HepG2 (cell line): Measurements from ENCODE around the gene UBE3A. TPM values are rescaled to one million over a fixed set of nuclear protein-coding genes. Genes with fewer than 3 reads are reported as not detected.
A peak's percentile ranks its signal among the peaks of the same experiment; 100 is the strongest.

Source experiments
- BRF2 ChIP-seq: sonication (generic); formaldehyde crosslinking; IDR thresholded peaks from 2 replicates; pipeline ENCODE4 v1.8.1; 2022; ENCODE audit warnings: mild to moderate bottlenecking, missing genetic modification reagents
- EHMT2 ChIP-seq: fragments of 200-600 bp; sonication (generic); IDR thresholded peaks from 2 replicates; pipeline ENCODE4 v1.7.0; 2017; ENCODE audit warnings: antibody characterized with exemption, low read depth, low read length, borderline replicate concordance
- GLI4 ChIP-seq: sonication (generic); formaldehyde crosslinking; IDR thresholded peaks from 2 replicates; pipeline ENCODE4 v1.5.1; 2020; ENCODE audit warnings: missing genetic modification reagents, mild to moderate bottlenecking, moderate library complexity, borderline replicate concordance
- HNF4A ChIP-seq: sonication (generic); formaldehyde crosslinking; IDR thresholded peaks from 2 replicates; pipeline ENCODE4 v1.4.0; 2020; ENCODE audit warnings: missing genetic modification reagents
- IRF9 ChIP-seq: sonication (generic); formaldehyde crosslinking; IDR thresholded peaks from 2 replicates; pipeline ENCODE4 v1.8.0; 2022; ENCODE audit warnings: missing genetic modification reagents, mild to moderate bottlenecking, borderline replicate concordance
- KLF16 ChIP-seq, 2 experiments: sonication (generic) in 1 of 2; formaldehyde crosslinking in 1 of 2; IDR thresholded peaks; 2 replicates each; pipeline versions ENCODE4 v1.6.1 to v1.8.0; 2016 to 2023; ENCODE audit warnings: missing genetic modification reagents in 2 of 2, missing compliant biosample characterization in 1 of 2
- KMT2A ChIP-seq: sonication (generic); formaldehyde crosslinking; IDR thresholded peaks from 2 replicates; pipeline ENCODE4 v1.4.0; 2020; ENCODE audit warnings: missing genetic modification reagents
- MATR3 ChIP-seq: sonication (generic); formaldehyde crosslinking; IDR thresholded peaks from 2 replicates; pipeline ENCODE4 v1.4.0; 2020; ENCODE audit warnings: missing genetic modification reagents
- MIXL1 ChIP-seq: IDR thresholded peaks from 2 replicates; pipeline ENCODE4 v1.6.1; 2016
- MLX ChIP-seq: IDR thresholded peaks from 2 replicates; pipeline ENCODE4 v1.6.1; 2016
- NCOA1 ChIP-seq: sonication (generic); formaldehyde crosslinking; IDR thresholded peaks from 2 replicates; pipeline ENCODE4 v1.9.0; 2021; ENCODE audit warnings: missing genetic modification reagents
- PLSCR1 ChIP-seq: sonication (generic); formaldehyde crosslinking; IDR thresholded peaks from 2 replicates; pipeline ENCODE4 v1.5.0; 2020; ENCODE audit warnings: missing genetic modification reagents, mild to moderate bottlenecking, borderline replicate concordance
- RARA ChIP-seq: IDR thresholded peaks from 2 replicates; pipeline ENCODE4 v1.6.1; 2016; ENCODE audit warnings: missing genetic modification reagents, missing compliant biosample characterization
- RBM22 ChIP-seq: fragments of 200-400 bp; formaldehyde crosslinking; optimal IDR thresholded peaks from 2 replicates; pipeline ENCODE3; 2017; ENCODE audit warnings: mild to moderate bottlenecking, low read length, moderate library complexity
- RBM39 ChIP-seq: fragments of 200-400 bp; formaldehyde crosslinking; IDR thresholded peaks from one replicate; pipeline ENCODE4 v1.6.1; 2018; ENCODE audit warnings: antibody characterized with exemption, mild to moderate bottlenecking, low read depth, low read length; ENCODE audit not compliant: poor library complexity, severe bottlenecking
- RFXAP ChIP-seq: sonication (generic); formaldehyde crosslinking; IDR thresholded peaks from 2 replicates; pipeline ENCODE4 v1.4.0; 2020; ENCODE audit warnings: missing genetic modification reagents, borderline replicate concordance
- RNF2 ChIP-seq: fragments of 450-650 bp; conservative IDR thresholded peaks from 2 replicates; pipeline ENCODE4 v1.6.1; 2016; ENCODE audit warnings: low read depth
- SNRNP70 ChIP-seq: fragments of 200-400 bp; formaldehyde crosslinking; IDR thresholded peaks from 2 replicates; pipeline ENCODE4 v1.6.1; 2017; ENCODE audit warnings: mild to moderate bottlenecking, low read depth, low read length, moderate library complexity
- SOX5 ChIP-seq: IDR thresholded peaks from 2 replicates; pipeline ENCODE4 v1.6.1; 2016; ENCODE audit warnings: borderline replicate concordance
- SP2 ChIP-seq: sonication (generic); formaldehyde crosslinking; IDR thresholded peaks from 2 replicates; pipeline ENCODE4 v1.5.1; 2020; ENCODE audit warnings: mild to moderate bottlenecking, missing genetic modification reagents
- STAT6 ChIP-seq: sonication (generic); formaldehyde crosslinking; IDR thresholded peaks from 2 replicates; pipeline ENCODE4 v1.4.0; 2020; ENCODE audit warnings: missing genetic modification reagents, mild to moderate bottlenecking, borderline replicate concordance
- TCF7 ChIP-seq: sonication (generic); IDR thresholded peaks from 2 replicates; pipeline ENCODE4 v1.6.1; 2016; ENCODE audit warnings: antibody characterized with exemption, low read depth
- THAP11 ChIP-seq: IDR thresholded peaks from 2 replicates; pipeline ENCODE4 v1.6.1; 2016; ENCODE audit warnings: missing biosample characterization, missing genetic modification reagents
- ZNF550 ChIP-seq: sonication (generic); formaldehyde crosslinking; IDR thresholded peaks from 2 replicates; pipeline ENCODE4 v1.4.0; 2020; ENCODE audit warnings: mild to moderate bottlenecking, missing genetic modification reagents, borderline replicate concordance
- ZNF792 ChIP-seq: IDR thresholded peaks from 2 replicates; pipeline ENCODE4 v1.6.1; 2016
- ZNF878 ChIP-seq: sonication (generic); formaldehyde crosslinking; IDR thresholded peaks from 2 replicates; pipeline ENCODE4 v1.8.1; 2023; ENCODE audit warnings: mild to moderate bottlenecking, missing genetic modification reagents, moderate library complexity
- polyA plus RNA-seq, 8 experiments: library from polyadenylated mRNA; depleted of rRNA in 3 of 8; stranded (reverse) in 7 of 8; unstranded in 1 of 8; fragments of >200 nt; fragmentation: Illumina TruSeq in 4 of 8; extraction: Trizol in 4 of 8; gene quantifications; 2 replicates each; pipeline versions ENCODE4 v1.2.1 to v1.2.3, GENCODE V29; 2011 to 2016; ENCODE audit warnings: low read depth in 4 of 8, missing spikeins in 1 of 8, mixed read lengths in 1 of 8; ENCODE audit not compliant: insufficient read depth in 1 of 8
- total RNA-seq, 5 experiments: library from RNA; depleted of rRNA; stranded (reverse); fragments of >200 nt; fragmentation: Illumina TruSeq; extraction: Trizol; gene quantifications; 2 replicates each; pipeline ENCODE4 v1.2.3, GENCODE V29; 2016; ENCODE audit warnings: low read depth in 1 of 5
- TF ChIP-seq, protein P1 (sequence below): IDR thresholded peaks from 2 replicates; pipeline ENCODE4 v1.6.1; 2016; ENCODE audit warnings: missing genetic modification reagents, missing compliant biosample characterization

Gene UBE3A
- total and polyA plus RNA-seq, 2 of the 13 experiments (the other 11 are each of a cell fraction or from before 2014, with no cell fraction given): 17.3 to 80.5 TPM

- TF ChIP-seq RBM39: no peak
- TF ChIP-seq, protein P1, sequence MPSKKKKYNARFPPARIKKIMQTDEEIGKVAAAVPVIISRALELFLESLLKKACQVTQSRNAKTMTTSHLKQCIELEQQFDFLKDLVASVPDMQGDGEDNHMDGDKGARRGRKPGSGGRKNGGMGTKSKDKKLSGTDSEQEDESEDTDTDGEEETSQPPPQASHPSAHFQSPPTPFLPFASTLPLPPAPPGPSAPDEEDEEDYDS (CRISPR knock-in tag): no peak
- no peak for TF ChIP-seq RNF2
- no peak for TF ChIP-seq STAT6 (CRISPR knock-in tag)
- no peak for TF ChIP-seq IRF9 (CRISPR knock-in tag)
- TF ChIP-seq RBM22: no peak
- TF ChIP-seq SOX5 (CRISPR knock-in tag): peak; percentile 15; the same call in 1 of the 2 replicates
- no peak for TF ChIP-seq RFXAP
- no peak for TF ChIP-seq GLI4 (CRISPR knock-in tag)
- no peak for TF ChIP-seq THAP11 (CRISPR knock-in tag)
- TF ChIP-seq RARA (CRISPR knock-in tag): 0 out of 2 replicates have a peak, but pooled peaks have one; percentile 13
- TF ChIP-seq KLF16 (CRISPR knock-in tag; IDR thresholded peaks at IDR 0.05): no peak
- no peak for TF ChIP-seq PLSCR1
- no peak for TF ChIP-seq TCF7
- no peak for TF ChIP-seq NCOA1 (CRISPR knock-in tag)
- no peak for TF ChIP-seq MATR3 (CRISPR knock-in tag)
- TF ChIP-seq MIXL1 (CRISPR knock-in tag): no peak
- TF ChIP-seq HNF4A: peak; percentile 33; the same call in 1 of the 2 replicates
- TF ChIP-seq EHMT2: no peak
- no peak for TF ChIP-seq ZNF878
- no peak for TF ChIP-seq SNRNP70
- TF ChIP-seq MLX (CRISPR knock-in tag): no peak
- peak; percentile 27; the same call in 1 of the 2 replicates for TF ChIP-seq ZNF792 (CRISPR knock-in tag)
- no peak for TF ChIP-seq BRF2 (CRISPR knock-in tag)
- no peak for TF ChIP-seq ZNF550 (CRISPR knock-in tag)
- TF ChIP-seq SP2 (CRISPR knock-in tag): no peak
- no peak for TF ChIP-seq KMT2A
Measured at GRCh38 chr15:25436707-25437106, 2.1 kb downstream of the UBE3A start (continued).
